Activated naive CD8-positive, alpha-beta T cell (primary cell): ENCODE results near the gene PTP4A2.
A peak's percentile ranks its signal among the peaks of the same experiment; 100 is the strongest.
"Not testable (repeated sequence)": the region's sequence is repeated elsewhere in the genome, so short reads cannot be mapped to it uniquely, and the experiment has no call there.

ENCODE experiments used
- H3K27ac Mint-ChIP-seq: one replicate; pipeline ENCODE4 v1.8.0; 2021; ENCODE audit warnings: mixed read lengths
- H3K27me3 Mint-ChIP-seq: one replicate; pipeline ENCODE4 v1.8.0; 2021; ENCODE audit warnings: mixed read lengths
- H3K36me3 Mint-ChIP-seq: one replicate; pipeline ENCODE4 v1.8.0; 2021; ENCODE audit warnings: mixed read lengths
- H3K4me1 Mint-ChIP-seq: one replicate; pipeline ENCODE4 v1.8.0; 2021; ENCODE audit warnings: low read depth, mixed read lengths
- H3K4me3 Mint-ChIP-seq: one replicate; pipeline ENCODE4 v1.8.0; 2021; ENCODE audit warnings: mild to moderate bottlenecking, mixed read lengths
- H3K9me3 Mint-ChIP-seq: one replicate; pipeline ENCODE4 v1.8.0; 2021; ENCODE audit warnings: low read depth, mixed read lengths

PTP4A2 gene

GRCh38 chr1:31895474-31896198 lies 42.5 kb downstream of the PTP4A2 start:
- not testable (repeated sequence) for H3K9me3 Mint-ChIP-seq, H3K36me3 Mint-ChIP-seq, H3K4me1 Mint-ChIP-seq, H3K27ac Mint-ChIP-seq, H3K4me3 Mint-ChIP-seq, H3K27me3 Mint-ChIP-seq

DNA sequence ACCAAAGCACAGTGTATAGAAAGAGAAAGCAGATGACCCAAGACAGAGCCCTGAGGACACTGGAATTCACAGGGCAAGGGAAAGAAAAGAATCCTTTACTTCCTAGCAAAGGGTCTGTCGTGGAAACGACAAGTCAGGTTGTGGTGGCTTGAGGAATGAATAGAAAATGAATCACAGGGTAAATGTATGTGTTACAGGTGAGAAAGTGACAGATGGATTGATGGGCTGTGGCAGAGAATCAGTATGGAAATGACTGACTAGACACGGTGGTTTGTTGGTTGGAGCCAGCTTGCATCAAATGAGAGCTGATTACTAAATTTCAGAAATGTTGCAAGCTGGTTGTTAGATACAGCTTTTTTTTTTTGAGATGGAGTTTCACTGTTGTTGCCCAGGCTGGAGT lies 46.9 kb downstream of the PTP4A2 start:
- no peaks in the 10 kb centered on the region for H3K27me3 Mint-ChIP-seq
- H3K4me1 Mint-ChIP-seq, result peaks cover 24% of the 10 kb centered on the region
- no peak overlapping the region for H3K4me3 Mint-ChIP-seq
- H3K36me3 Mint-ChIP-seq, result peaks cover 5% of the 10 kb centered on the region
- H3K9me3 Mint-ChIP-seq, result no peaks in the 10 kb centered on the region
- H3K27ac Mint-ChIP-seq, result no peak overlapping the region

DNA sequence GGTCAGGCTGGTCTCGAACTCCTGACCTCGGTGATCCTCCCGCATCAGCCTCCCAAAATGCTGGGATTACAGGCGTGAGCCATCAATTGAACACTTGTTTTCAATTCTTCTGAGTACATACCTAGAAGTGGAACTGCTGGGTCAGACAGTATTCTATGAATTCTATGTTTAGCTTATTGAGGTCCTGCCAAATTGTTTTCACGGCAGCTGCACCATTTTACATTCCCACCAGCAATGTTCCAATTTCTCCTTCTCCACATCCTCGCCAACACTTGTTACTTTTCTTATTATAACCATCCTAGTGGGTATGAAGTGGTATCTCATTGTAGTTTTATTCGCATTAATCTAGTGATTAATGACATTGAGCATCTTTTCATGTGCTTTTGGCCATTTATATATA lies 49.9 kb downstream of the PTP4A2 start:
- Mint-ChIP-seq H3K36me3 (peaks cover 2% of the 10 kb centered on the region), H3K27ac (peak overlapping the region; percentile 98)

DNA sequence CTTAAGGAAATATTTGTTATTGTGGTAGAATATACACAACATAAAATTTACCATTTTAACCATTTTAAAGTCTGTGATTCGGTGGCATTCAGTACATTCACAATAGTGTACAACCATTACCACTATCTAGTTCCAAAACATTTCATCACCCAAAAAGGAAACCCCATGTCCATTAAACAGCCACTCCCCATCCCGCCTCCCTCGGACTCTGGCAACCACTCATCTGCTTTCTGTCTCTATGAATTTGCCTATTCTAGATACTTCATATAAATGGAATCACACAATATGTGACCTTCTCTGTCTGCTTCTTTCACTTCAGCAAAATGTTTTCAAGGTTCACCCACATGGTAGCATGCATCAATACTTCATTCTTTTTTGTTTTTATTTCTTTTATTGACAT lies 51.3 kb downstream of the PTP4A2 start:
- no peak overlapping the region for H3K27ac Mint-ChIP-seq
- peaks cover 27% of the 10 kb centered on the region for H3K4me1 Mint-ChIP-seq
- no peaks in the 10 kb centered on the region for H3K9me3 Mint-ChIP-seq
- no peaks in the 10 kb centered on the region for H3K27me3 Mint-ChIP-seq
- H3K36me3 Mint-ChIP-seq, result peaks cover 2% of the 10 kb centered on the region
- no peak overlapping the region for H3K4me3 Mint-ChIP-seq

More for the DNA sequence above, 49.9 kb downstream of the PTP4A2 start:
- no peak overlapping the region for H3K4me3 Mint-ChIP-seq
- H3K4me1 Mint-ChIP-seq, result peaks cover 24% of the 10 kb centered on the region
- H3K9me3 Mint-ChIP-seq, result no peaks in the 10 kb centered on the region
- H3K27me3 Mint-ChIP-seq, result no peaks in the 10 kb centered on the region

GRCh38 chr1:31885851-31886250 lies 52.3 kb downstream of the PTP4A2 start:
- Mint-ChIP-seq H3K4me3 (no peak overlapping the region), H3K27ac (no peak overlapping the region), H3K9me3 (no peaks in the 10 kb centered on the region), H3K36me3 (peaks cover 2% of the 10 kb centered on the region), H3K27me3 (no peaks in the 10 kb centered on the region), H3K4me1 (peaks cover 30% of the 10 kb centered on the region)

DNA sequence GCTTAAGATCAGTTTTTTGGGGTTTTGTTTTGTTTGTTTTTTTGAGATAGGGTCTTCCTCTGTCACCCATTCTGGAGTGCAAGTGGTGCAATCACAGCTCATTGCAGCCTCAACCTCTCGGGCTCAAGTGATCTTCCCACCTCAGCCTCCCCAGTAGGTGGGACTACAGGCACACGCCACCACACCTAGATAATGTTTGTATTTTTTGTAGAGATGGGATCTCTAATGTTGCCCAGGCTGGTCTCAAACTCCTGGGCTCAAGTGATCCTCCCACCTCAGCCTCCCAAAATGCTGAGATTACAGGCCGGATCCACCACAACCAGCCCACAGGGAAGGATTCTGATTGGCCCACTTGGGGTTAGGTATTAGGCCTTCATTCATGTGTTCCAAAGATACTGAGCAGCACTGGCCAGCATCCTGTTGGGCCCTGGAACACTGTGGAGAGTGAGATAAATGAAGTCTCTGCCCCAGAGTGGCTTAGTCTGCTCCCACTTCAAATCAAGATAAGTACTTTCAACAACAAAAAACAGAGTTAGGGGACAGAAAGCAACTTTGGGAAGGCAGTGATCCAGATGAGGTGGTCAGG lies 54.7 kb downstream of the PTP4A2 start:
- no peaks in the 10 kb centered on the region for H3K27me3 Mint-ChIP-seq
- no peak overlapping the region for H3K27ac Mint-ChIP-seq
- peaks cover 24% of the 10 kb centered on the region for H3K4me1 Mint-ChIP-seq
- H3K36me3 Mint-ChIP-seq, result no peaks in the 10 kb centered on the region
- H3K9me3 Mint-ChIP-seq, result no peaks in the 10 kb centered on the region
- H3K4me3 Mint-ChIP-seq, result no peak overlapping the region

- no peaks in the 10 kb centered on the region for H3K36me3 Mint-ChIP-seq
- H3K27me3 Mint-ChIP-seq, result no peaks in the 10 kb centered on the region
- H3K27ac Mint-ChIP-seq, result no peak overlapping the region
- no peaks in the 10 kb centered on the region for H3K9me3 Mint-ChIP-seq
- no peak overlapping the region for H3K4me3 Mint-ChIP-seq
- H3K4me1 Mint-ChIP-seq, result peaks cover 21% of the 10 kb centered on the region
These were observed 56.5 kb downstream of the PTP4A2 start for GRCh38 chr1:31881688-31882000.

DNA sequence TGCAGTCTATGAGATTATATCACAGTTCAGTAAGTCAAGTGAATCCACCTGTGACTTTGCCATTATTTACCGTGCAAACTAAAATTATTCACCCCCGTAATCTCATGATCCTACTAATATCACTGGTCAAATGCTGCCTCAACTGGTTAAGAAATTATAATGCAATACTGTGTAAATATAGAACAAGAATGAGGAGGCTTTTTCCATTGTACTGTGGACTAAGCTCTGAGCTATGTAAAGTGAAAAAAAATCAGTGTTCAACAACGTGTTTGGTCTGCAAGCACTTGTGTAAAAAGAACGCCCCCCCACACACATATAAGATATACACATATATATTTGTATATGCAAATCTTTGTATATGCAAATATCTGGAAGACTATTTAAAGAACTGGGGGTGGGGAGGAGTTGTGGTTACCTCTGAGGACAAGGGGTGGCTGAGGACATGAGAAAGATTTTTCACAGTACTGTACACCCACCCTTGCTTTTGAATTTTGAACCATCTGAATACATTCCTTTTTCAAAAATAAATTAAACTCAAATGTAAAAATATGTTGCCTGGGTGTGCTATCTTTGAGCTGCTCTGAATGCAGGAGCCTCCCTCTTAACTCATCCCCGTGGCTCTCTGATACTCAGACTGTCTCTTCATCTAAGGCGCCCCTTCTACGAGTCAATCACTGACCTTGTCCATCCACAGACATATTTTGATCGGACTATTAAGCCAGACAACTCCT lies 57.0 kb downstream of the PTP4A2 start:
- Mint-ChIP-seq H3K4me1 (peaks cover 21% of the 10 kb centered on the region), H3K4me3 (no peak overlapping the region), H3K36me3 (no peaks in the 10 kb centered on the region), H3K27me3 (no peaks in the 10 kb centered on the region), H3K9me3 (no peaks in the 10 kb centered on the region), H3K27ac (no peak overlapping the region)

DNA sequence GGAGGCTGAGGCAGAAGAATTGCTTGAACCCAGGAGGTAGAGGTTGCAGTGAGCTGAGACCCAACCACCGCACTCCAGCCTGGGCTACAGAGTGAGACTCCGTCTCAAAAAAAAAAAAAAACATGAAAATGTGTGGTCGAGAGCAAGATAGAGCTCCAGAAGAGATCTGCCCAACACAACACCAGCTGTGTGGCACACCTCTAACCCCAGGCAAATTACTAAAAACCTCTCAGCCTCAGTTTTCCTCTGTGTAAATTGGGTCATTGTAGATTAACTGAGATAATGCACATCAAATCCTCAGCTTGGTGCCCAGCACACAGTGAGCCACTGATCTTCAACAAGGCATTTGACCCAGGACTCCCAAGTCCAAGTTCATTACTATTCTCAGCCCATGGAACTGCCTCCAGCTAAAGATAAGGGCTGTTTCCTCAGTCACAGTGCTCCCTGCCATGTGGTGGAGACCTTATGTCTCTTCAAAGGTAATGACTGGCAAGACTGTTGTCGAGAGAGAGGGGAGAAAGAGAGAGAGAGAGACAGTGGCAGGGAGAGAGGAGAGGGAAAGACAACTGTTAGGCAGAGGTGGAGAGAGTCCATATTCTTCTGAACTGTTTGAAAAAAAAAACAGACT lies 58.1 kb downstream of the PTP4A2 start:
- Mint-ChIP-seq H3K36me3 (no peaks in the 10 kb centered on the region), H3K27me3 (no peaks in the 10 kb centered on the region), H3K4me3 (no peak overlapping the region), H3K4me1 (peaks cover 21% of the 10 kb centered on the region), H3K9me3 (no peaks in the 10 kb centered on the region), H3K27ac (no peak overlapping the region)

DNA sequence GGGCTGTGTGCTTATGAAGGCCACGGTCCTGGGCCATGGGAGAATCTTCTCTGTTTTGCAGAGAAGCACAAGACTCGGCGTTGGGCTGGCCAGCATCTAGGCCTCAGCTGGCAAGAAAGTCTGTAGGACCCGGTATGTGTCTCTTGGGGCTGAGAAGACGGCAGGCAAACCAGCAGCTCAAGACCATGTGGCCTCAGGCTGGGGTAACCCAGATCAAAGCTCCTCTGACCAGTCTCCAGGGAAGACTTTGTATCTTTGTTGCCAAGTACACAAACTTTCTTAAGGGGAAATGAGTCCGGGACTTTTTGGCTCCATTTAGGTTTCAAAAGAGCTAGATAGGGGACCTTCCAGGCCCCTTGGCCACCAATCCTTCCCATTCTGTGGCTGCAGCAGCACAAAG lies 60.1 kb downstream of the PTP4A2 start:
- H3K9me3 Mint-ChIP-seq, result peaks cover 2% of the 10 kb centered on the region
- H3K4me3 Mint-ChIP-seq, result no peak overlapping the region
- peaks cover 27% of the 10 kb centered on the region for H3K4me1 Mint-ChIP-seq
- no peaks in the 10 kb centered on the region for H3K27me3 Mint-ChIP-seq
- no peak overlapping the region for H3K27ac Mint-ChIP-seq
- H3K36me3 Mint-ChIP-seq, result no peaks in the 10 kb centered on the region

DNA sequence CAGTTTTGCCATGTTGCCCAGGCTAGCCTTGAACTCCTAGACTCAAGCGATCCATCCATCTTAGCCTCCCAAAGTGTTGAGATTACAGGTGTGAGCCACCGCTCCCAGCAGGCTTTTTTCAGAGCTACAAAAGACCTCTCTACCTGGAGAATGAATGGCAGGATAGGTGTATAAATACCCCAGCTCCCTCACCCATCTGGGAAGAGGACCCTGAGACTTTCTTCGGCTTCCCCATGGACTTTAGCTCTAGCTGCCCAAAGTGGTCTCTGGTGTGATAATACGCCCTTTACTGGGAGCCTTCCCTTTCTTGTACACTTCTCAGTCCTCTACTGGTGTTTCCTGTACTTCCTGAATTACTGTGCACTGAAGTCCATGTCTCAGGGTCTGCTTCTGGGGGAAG lies 60.6 kb downstream of the PTP4A2 start:
- H3K27ac Mint-ChIP-seq, result no peak overlapping the region
- no peak overlapping the region for H3K4me3 Mint-ChIP-seq
- no peaks in the 10 kb centered on the region for H3K36me3 Mint-ChIP-seq
- no peaks in the 10 kb centered on the region for H3K27me3 Mint-ChIP-seq
- H3K4me1 Mint-ChIP-seq, result peaks cover 31% of the 10 kb centered on the region
- H3K9me3 Mint-ChIP-seq, result peaks cover 3% of the 10 kb centered on the region

GRCh38 chr1:31875636-31876236 lies 62.4 kb downstream of the PTP4A2 start:
- Mint-ChIP-seq H3K27me3 (no peaks in the 10 kb centered on the region), H3K4me1 (peaks cover 26% of the 10 kb centered on the region), H3K27ac (no peak overlapping the region), H3K4me3 (no peak overlapping the region), H3K36me3 (no peaks in the 10 kb centered on the region), H3K9me3 (peaks cover 3% of the 10 kb centered on the region)

GRCh38 chr1:31874942-31875341 lies 63.2 kb downstream of the PTP4A2 start:
- Mint-ChIP-seq H3K27me3 (no peaks in the 10 kb centered on the region), H3K27ac (no peak overlapping the region), H3K9me3 (peaks cover 3% of the 10 kb centered on the region), H3K4me3 (no peak overlapping the region), H3K4me1 (peaks cover 20% of the 10 kb centered on the region), H3K36me3 (no peaks in the 10 kb centered on the region)

DNA sequence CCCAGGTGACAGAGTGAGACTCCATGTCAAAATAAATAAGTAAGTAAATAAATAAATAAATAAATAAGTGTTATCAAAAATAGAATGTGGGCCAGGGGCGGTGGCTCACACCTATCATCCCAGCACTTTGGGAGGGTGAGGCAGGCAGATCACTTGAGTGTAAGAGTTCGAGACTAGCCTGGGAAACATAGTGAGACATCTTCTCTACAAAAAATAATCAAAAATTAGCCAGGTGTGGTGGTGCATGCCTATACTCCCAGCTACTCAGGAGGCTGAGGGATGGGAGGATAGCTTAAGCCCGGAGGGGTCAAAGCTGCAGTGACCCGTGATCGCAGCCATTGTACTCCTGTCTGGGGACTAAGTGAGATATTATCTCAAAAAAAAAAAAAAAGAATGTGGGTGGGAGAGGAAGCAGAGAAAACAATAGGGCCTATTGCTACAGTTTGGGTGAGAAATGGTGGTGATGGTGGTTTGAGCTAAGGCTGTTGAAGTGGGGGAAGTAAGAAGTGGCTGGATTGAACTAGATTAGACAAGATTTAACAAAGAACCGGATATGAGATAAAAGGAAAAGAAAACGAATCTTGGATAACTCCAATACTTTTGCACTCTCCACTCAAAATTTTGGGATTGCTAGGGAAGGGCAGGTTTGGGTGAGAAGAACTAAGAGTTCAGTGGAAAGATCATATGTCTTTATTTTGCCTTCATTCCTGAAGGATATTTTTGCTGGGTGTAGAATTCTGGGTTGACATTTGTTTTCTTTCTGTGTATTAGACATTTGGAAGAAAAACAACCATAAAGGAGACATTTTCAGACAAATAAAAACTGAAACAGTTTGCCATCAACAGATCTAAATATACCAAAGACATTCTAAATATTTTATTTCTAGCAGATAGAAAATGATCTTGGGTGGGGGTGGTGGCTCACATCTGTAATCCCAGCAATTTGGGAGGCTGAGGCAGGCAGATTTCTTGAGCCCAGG lies 65.2 kb downstream of the PTP4A2 start:
- Mint-ChIP-seq H3K27ac (peak overlapping the region; percentile 88), H3K9me3 (peaks cover 3% of the 10 kb centered on the region), H3K36me3 (no peaks in the 10 kb centered on the region), H3K27me3 (no peaks in the 10 kb centered on the region), H3K4me1 (peaks cover 20% of the 10 kb centered on the region), H3K4me3 (peak overlapping the region; percentile 25)
